Left ventricle myocardium inferior (tissue), 1 donor: ENCODE data around the gene OGFOD1. TPM values are rescaled to one million over a fixed set of nuclear protein-coding genes. Genes with fewer than 3 reads are reported as not detected.
"Not testable (repeated sequence)": the region's sequence is repeated elsewhere in the genome, so short reads cannot be mapped to it uniquely, and the experiment has no call there.

ENCODE experiments used
- DNase-seq: peaks from one replicate; pipeline ENCODE4 v3.0.0-alpha.2; 2020
- H3K27ac ChIP-seq: fragments of 200-600 bp; replicated peaks from 2 replicates; pipeline ENCODE4 v1.8.0; 2021
- H3K27me3 ChIP-seq: fragments of 200-600 bp; 2 replicates; pipeline ENCODE4 v1.8.0; 2021; ENCODE audit warnings: low read depth
- H3K36me3 ChIP-seq: fragments of 200-600 bp; 2 replicates; pipeline ENCODE4 v1.8.0; 2021
- H3K4me1 ChIP-seq: fragments of 200-600 bp; 2 replicates; pipeline ENCODE4 v1.8.0; 2021
- H3K4me3 ChIP-seq: fragments of 200-600 bp; 2 replicates; pipeline ENCODE4 v1.8.0; 2021; ENCODE audit warnings: mild to moderate bottlenecking, moderate library complexity
- H3K9me3 ChIP-seq: fragments of 200-600 bp; replicated peaks from 2 replicates; pipeline ENCODE4 v1.8.0; 2021
- CTCF ChIP-seq: fragments of 200-600 bp; IDR thresholded peaks from 2 replicates; pipeline ENCODE4 v1.8.0; 2021; ENCODE audit warnings: antibody characterized with exemption, mild to moderate bottlenecking, borderline replicate concordance
- intact Hi-C: fragments of 100-400 bp; cut with micrococcal nuclease; formaldehyde crosslinking; loops from one replicate; pipeline ENCODE4 v1.11.0; 2022
- total RNA-seq: library from RNA; stranded (reverse); fragmentation: NEBNext Ultra II Directional; extraction: Animal tissue kit (Norgen Biotek cat#: 25700); gene quantifications from one replicate; pipeline ENCODE4 v1.2.1, GENCODE V29; 2021
- donor health status: DM: no; HTN: yes; CAD: no; lungs with severe emphysema.

Gene OGFOD1
- total RNA-seq, 1 donor from 2014 or later: 35.4 TPM

- intact Hi-C loops: no loop called here
- no peaks in the 10 kb centered on the region for H3K9me3 ChIP-seq
- no peak overlapping the region for H3K4me3 ChIP-seq
- DNase-seq: no peak
- peaks cover 8% of the 10 kb centered on the region for H3K4me1 ChIP-seq
- no peak overlapping the region for H3K27ac ChIP-seq
- TF ChIP-seq CTCF: no peak
- H3K36me3 ChIP-seq: peaks cover 89% of the 10 kb centered on the region
- H3K27me3 ChIP-seq: no peaks in the 10 kb centered on the region
Measured at GRCh38 chr16:56481468-56482122, 30.2 kb downstream of the OGFOD1 start.

DNA sequence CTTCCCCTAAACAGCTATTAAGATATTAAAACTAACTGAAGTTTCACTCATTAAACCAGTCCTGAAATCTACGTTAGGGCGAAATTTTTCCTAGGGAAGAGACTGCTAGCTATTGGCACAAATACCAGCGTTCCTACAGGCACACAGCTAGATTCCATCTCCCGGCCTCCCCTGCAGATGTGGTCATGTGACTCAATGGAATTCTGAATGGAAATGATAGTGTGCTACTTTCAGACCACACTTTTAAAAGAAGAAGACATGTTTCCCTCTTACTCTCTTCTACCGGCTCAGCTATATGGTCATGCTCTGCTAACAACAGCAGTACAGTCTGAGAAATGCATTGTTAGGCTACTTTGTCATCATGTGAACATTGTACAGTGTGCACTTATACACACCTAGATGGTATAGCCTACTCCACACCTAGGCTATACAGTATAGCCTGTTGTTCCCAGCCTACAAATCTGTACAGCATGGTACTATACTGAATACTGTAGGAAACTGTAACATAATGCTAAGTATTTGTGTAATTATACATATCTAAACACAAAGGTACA is 31.4 kb downstream of the OGFOD1 start:
- no peak for DNase-seq
- intact Hi-C loops: no loop called here
- Histone ChIP-seq H3K27me3 (no peaks in the 10 kb centered on the region), H3K9me3 (no peaks in the 10 kb centered on the region), H3K27ac (no peak overlapping the region), H3K4me3 (no peak overlapping the region), H3K4me1 (peaks cover 8% of the 10 kb centered on the region), H3K36me3 (peaks cover 77% of the 10 kb centered on the region)
- TF ChIP-seq CTCF: no peak

DNA sequence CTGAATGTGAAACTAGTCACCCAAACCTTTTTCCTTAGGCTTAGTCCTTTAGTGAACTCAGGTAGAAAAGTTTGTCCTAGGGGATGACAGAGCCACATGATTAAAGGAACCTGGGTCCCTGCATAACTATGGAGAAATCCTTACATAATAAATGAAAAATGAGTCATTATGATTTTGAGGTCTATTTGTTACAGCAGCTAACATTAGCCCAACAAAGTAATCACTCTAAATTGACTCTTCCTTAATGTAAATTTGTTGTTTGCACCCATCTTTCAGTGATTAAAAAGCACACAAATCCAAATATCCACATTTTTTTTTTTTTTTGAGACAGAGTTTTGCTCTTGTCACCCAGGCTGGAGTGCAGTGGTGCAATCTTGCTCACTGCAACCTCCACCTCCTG is 32.0 kb downstream of the OGFOD1 start:
- no peaks in the 10 kb centered on the region for H3K27me3 ChIP-seq
- H3K36me3 ChIP-seq: peaks cover 71% of the 10 kb centered on the region
- intact Hi-C loops: no loop called here
- H3K4me1 ChIP-seq: peaks cover 8% of the 10 kb centered on the region
- no peaks in the 10 kb centered on the region for H3K9me3 ChIP-seq
- no peak overlapping the region for H3K4me3 ChIP-seq
- no peak for DNase-seq
- no peak for TF ChIP-seq CTCF
- H3K27ac ChIP-seq: no peak overlapping the region

- TF ChIP-seq CTCF: no peak
- Histone ChIP-seq H3K9me3 (no peaks in the 10 kb centered on the region), H3K27ac (no peak overlapping the region), H3K36me3 (peaks cover 48% of the 10 kb centered on the region), H3K4me1 (peaks cover 3% of the 10 kb centered on the region), H3K27me3 (no peaks in the 10 kb centered on the region), H3K4me3 (no peak overlapping the region)
- intact Hi-C loops: no loop called here
- no peak for DNase-seq
Measured at GRCh38 chr16:56488035-56488434, 36.7 kb downstream of the OGFOD1 start.

GRCh38 chr16:56488868-56489267 is 37.5 kb downstream of the OGFOD1 start:
- H3K9me3 ChIP-seq, H3K27ac ChIP-seq, H3K4me1 ChIP-seq, H3K4me3 ChIP-seq, H3K27me3 ChIP-seq, DNase-seq, intact Hi-C loops: not testable (repeated sequence)
- H3K36me3 ChIP-seq: peaks cover 40% of the 10 kb centered on the region

DNA sequence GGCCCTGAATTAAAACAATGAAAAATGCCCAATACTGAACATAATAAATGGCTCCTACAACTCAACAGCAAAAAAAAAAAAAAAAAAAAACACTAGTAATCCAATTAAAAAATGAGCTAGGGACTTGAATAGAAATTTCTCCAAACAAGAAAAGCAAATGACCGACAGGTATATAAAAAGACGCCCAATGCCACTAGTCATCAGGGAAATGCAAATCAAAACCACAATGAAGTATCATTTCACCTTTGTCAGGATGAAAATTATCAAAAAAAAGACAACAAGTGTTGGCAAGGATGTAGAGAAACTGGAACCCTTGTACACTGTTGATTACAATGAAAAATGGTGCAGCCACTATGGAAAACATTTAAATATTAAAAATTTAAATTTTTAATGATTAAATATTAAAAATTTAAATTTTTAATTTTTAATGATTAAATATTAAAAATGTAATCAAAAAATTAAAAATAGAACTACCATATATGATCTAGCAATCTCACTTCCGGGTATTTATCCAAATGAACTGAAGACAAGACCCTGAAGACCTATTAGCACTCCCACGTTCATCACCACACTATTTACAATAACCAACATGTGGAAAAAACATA is 40.4 kb downstream of the OGFOD1 start:
- H3K4me1 ChIP-seq: peaks cover 3% of the 10 kb centered on the region
- TF ChIP-seq CTCF: no peak
- H3K27ac ChIP-seq: no peak overlapping the region
- intact Hi-C loops: no loop called here
- no peak for DNase-seq
- no peak overlapping the region for H3K4me3 ChIP-seq
- peaks cover 51% of the 10 kb centered on the region for H3K36me3 ChIP-seq
- no peaks in the 10 kb centered on the region for H3K9me3 ChIP-seq
- H3K27me3 ChIP-seq: no peaks in the 10 kb centered on the region
